ENCODE results near the gene USP6. TPM values are rescaled to one million over a fixed set of nuclear protein-coding genes. Genes with fewer than 3 reads are reported as not detected.

USP6 gene
- total RNA-seq, 4 donors from 2014 or later = 0.26 to 0.97 (median 0.63) TPM

GRCh38 chr17:5200360-5200759, 84.5 kb downstream of the USP6 start:
- Histone ChIP-seq H3K27ac (no peak overlapping the region), H3K9me3 (no peaks in the 10 kb centered on the region), H3K4me1 (no peaks in the 10 kb centered on the region), H3K27me3 (no peaks in the 10 kb centered on the region), H3K4me3 (no peak overlapping the region), H3K36me3 (no peaks in the 10 kb centered on the region)
- DNase-seq (no peak), ATAC-seq (no peak)
- in situ Hi-C loops (cut with MboI; ENCODE audit: low sequenced_read_pairs in 4 of 4) = no loop called here
- intact Hi-C loops (cut with DNase I; ENCODE audit: low total_unique reads) = no loop called here
- no peak for TF ChIP-seq POLR2A (IDR thresholded peaks at IDR 0.05)
- no peak for TF ChIP-seq CTCF (IDR thresholded peaks at IDR 0.05 in 4 of 5, conservative IDR thresholded peaks at IDR 0.05 in 1 of 5)

GRCh38 chr17:5201011-5201410, 85.2 kb downstream of the USP6 start:
- H3K27ac ChIP-seq = no peak overlapping the region
- H3K36me3 ChIP-seq = no peaks in the 10 kb centered on the region
- no peak overlapping the region for H3K4me3 ChIP-seq
- TF ChIP-seq POLR2A (IDR thresholded peaks at IDR 0.05) (no peak), CTCF (IDR thresholded peaks at IDR 0.05 in 4 of 5, conservative IDR thresholded peaks at IDR 0.05 in 1 of 5) (no peak)
- in situ Hi-C loops (cut with MboI; ENCODE audit: low sequenced_read_pairs in 4 of 4) = no loop called here
- no peaks in the 10 kb centered on the region for H3K27me3 ChIP-seq
- DNase-seq = no peak
- no peaks in the 10 kb centered on the region for H3K9me3 ChIP-seq
- no peak for ATAC-seq
- H3K4me1 ChIP-seq = no peaks in the 10 kb centered on the region
- intact Hi-C loops (cut with DNase I; ENCODE audit: low total_unique reads) = no loop called here

- no peak for ATAC-seq
- no peak for TF ChIP-seq POLR2A (IDR thresholded peaks at IDR 0.05)
- TF ChIP-seq CTCF (IDR thresholded peaks at IDR 0.05 in 4 of 5, conservative IDR thresholded peaks at IDR 0.05 in 1 of 5) = no peak
Measured at GRCh38 chr17:5203178-5203907, 87.5 kb downstream of the USP6 start.

GRCh38 chr17:5203908-5204294, 88.1 kb downstream of the USP6 start:
- Histone ChIP-seq H3K4me1 (no peaks in the 10 kb centered on the region), H3K27me3 (no peaks in the 10 kb centered on the region), H3K36me3 (no peaks in the 10 kb centered on the region), H3K4me3 (no peak overlapping the region), H3K9me3 (no peaks in the 10 kb centered on the region), H3K27ac (no peak overlapping the region)
- ATAC-seq (no peak), DNase-seq (no peak)
- in situ Hi-C loops (cut with MboI; ENCODE audit: low sequenced_read_pairs in 4 of 4) (no loop called here), intact Hi-C loops (cut with DNase I; ENCODE audit: low total_unique reads) (no loop called here)
- no peak for TF ChIP-seq POLR2A (IDR thresholded peaks at IDR 0.05)
- no peak for TF ChIP-seq CTCF (IDR thresholded peaks at IDR 0.05 in 4 of 5, conservative IDR thresholded peaks at IDR 0.05 in 1 of 5)

More at GRCh38 chr17:5203178-5203907, 87.5 kb downstream of the USP6 start:
- no peak overlapping the region for H3K4me3 ChIP-seq
- intact Hi-C loops (cut with DNase I; ENCODE audit: low total_unique reads) = no loop called here
- no peaks in the 10 kb centered on the region for H3K4me1 ChIP-seq
- H3K36me3 ChIP-seq = no peaks in the 10 kb centered on the region
- H3K27me3 ChIP-seq = no peaks in the 10 kb centered on the region
- in situ Hi-C loops (cut with MboI; ENCODE audit: low sequenced_read_pairs in 4 of 4) = no loop called here
- H3K27ac ChIP-seq = no peak overlapping the region
- H3K9me3 ChIP-seq = no peaks in the 10 kb centered on the region
- DNase-seq = no peak

- Histone ChIP-seq H3K27me3 (no peaks in the 10 kb centered on the region), H3K4me3 (no peak overlapping the region), H3K9me3 (no peaks in the 10 kb centered on the region), H3K27ac (no peak overlapping the region), H3K36me3 (no peaks in the 10 kb centered on the region), H3K4me1 (no peaks in the 10 kb centered on the region)
- DNase-seq (no peak), ATAC-seq (no peak)
- in situ Hi-C loops (cut with MboI; ENCODE audit: low sequenced_read_pairs in 4 of 4) = no loop called here
- intact Hi-C loops (cut with DNase I; ENCODE audit: low total_unique reads) = no loop called here
- TF ChIP-seq CTCF (IDR thresholded peaks at IDR 0.05 in 4 of 5, conservative IDR thresholded peaks at IDR 0.05 in 1 of 5) (no peak), POLR2A (IDR thresholded peaks at IDR 0.05) (no peak)
Measured at GRCh38 chr17:5209396-5209795, 93.6 kb downstream of the USP6 start.
